TTC549 (cell line): Measurements from ENCODE around the gene MKRN1.
"Not testable (repeated sequence)": the region's sequence is repeated elsewhere in the genome, so short reads cannot be mapped to it uniquely, and the experiment has no call there.

Experiments used
- FAIRE-seq: peaks from 2 replicates; lab custom pipeline; 2012; peaks lifted over from hg19 to GRCh38; lab: Jason Lieb, UNC

Gene MKRN1

DNA sequence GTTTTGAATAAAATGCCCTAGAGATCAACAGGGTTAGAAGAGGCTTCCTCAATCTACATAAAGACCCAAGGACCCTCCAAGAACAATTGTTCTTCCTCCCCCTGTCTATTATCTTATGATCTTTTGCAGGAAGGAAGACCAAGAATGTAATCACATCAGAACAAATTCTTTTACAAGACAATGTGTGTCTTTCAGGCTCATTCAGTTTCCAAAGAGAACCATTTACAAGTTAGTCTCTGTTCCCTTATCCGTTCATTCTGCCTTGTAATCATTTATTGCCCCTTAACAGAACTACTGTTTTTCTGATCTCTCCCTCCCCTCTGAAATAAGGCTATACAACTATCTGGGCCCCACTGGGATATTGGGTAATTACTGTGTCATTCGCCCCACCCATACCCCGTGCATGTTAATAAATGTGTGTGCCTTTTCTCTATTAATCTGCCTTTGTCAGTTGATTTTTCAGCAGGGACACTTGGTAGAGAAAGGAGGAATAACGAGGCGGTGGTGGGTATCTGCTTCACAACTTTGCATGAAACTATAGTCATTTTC lies 5.7 kb upstream of the MKRN1 start:
- FAIRE-seq = no peak

DNA sequence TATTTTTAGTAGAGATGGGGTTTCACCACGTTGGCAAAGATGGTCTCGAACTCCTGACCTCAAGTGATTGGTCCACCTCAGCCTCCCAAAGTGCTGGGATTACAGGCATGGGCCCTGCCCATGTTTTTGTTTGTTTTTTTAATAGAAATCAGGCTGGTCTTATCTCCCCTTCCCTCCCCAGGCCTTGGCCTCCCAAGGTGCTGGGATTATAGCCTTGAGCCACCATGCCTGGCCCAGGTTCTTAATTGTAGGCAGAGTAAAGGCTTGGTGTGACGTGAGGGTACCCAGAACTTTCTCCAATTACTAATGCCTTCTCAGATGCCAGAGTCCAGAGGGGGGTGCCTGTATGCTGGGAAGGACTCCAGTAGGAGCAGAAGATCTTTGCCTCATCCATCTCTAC lies 5.2 kb upstream of the MKRN1 start:
- no peak for FAIRE-seq

DNA sequence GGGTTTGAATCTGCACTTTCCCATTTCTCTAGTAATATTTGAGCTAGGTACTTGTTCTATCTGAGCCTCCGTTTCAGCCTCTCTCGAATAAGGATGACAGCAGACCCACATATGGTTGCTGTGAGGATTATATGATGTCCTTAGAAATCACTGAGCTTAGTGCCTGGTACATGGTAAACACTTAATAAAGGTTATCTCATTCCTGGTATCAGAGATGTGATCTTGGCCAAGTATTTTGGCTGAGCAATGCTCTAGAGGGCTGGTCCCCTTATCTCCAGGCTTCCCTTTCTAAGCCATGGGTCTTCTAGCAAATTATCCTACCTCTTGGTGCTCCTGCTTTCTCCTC lies 407 bp upstream of the MKRN1 start:
- no peak for FAIRE-seq

DNA sequence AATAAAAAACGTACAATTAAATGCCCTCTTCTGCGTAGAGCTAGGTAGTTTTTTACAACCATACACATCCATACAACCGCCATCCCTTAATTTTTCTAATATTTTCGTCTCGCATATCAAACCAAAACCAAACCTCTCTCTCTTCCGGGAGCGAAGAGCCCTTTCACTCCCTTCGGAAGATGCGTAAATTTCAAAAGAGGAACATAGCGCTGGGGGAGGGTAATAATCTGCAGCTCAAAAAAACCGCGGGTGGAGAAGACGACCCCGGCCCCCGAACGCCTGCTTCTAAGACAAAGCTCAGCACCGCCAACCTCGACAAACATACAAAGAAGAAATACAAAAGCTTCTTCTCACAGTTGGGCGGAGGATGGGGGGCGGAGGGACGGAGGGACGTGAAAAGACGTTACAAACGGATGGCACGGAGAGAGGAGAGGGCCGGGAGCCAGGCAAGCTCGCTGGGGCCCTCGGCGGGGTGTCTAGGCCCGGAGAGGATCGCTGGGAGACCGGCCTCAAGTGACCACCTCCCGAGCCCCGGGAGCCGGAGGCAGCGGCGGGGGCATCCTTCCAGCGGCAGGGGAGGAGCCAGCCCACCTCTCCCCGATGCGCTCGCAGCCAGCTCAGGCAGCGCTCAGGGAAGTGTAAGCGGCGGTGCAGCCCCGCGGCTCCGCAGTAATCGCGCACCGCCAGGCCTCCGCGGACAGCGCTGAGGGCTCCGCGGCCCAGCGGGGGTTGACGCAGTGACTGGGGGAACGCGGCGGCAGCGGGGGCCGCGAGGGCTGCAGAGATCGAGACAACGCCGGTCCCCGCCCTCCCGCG lies 851 bp downstream of the MKRN1 start:
- FAIRE-seq = no peak

DNA sequence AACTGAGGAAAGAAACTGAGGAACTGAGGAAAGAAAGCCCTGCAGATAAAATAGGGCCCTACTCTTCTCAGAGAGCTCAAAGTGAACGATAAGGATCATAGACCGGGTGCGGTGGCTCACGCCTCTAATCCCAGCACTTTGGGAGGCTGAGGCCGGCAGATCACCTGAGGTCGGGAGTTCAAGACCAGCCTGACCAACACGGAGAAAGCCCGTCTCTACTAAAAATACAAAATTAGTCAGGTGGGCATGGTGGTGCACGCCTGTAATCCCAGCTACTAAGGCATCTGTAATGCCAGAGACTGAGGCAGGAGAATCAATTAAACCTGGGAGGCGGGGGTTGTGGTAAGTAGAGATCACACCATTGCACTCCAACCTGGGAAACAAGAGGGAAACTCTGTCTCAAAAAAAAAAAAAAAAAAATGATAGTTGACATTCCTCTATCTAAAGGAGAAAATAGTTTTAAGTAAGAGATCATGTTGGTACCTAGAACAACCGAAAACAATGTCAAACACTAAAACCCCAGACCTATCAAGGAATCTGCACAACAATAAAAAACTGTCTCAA lies 2.5 kb downstream of the MKRN1 start:
- FAIRE-seq = no peak

DNA sequence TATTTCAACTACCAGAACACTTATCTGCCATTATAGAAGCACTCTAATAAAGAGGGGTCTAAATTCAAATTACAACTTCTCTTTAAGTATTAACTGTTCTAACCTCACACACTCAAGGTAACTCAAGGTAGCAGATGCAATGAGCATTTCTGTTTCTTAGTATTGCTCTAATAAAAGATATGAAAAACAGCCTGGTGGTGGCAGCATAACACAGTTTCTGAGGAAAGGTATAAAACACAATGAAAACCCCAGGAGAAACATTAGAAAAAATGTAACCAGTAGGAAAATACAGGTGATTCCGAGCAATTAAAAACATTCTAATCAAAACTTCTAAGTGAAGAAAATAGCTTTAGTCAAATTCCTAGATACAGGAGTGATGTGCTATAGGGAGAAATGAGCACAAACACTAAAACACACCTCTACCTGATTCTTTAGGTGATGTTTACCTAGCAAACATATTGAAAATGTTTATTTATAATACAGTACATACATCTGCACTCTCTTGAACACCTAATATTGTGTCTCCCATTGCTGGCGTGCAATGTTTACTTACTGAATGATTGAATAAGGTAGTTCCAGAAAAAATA lies 3.5 kb downstream of the MKRN1 start:
- no peak for FAIRE-seq

DNA sequence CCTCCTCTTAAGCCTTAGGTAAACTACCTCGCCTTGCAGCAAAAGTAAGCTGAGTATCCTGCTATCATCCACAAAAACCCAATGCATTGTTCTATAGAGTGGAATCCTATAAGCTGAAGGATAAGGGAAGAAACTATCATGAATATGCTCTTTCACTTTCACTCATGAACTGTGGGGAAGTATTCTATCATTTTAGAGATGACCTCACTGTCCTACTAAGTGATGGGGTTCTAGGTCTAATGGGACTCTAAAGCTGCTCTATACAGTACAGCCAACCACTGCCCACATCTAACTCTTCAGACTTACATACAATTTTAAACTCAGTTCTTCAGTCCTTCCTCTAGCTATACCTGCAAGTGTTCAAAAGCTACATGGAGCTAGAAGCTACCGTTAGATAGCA lies 16.2 kb downstream of the MKRN1 start:
- FAIRE-seq = no peak

DNA sequence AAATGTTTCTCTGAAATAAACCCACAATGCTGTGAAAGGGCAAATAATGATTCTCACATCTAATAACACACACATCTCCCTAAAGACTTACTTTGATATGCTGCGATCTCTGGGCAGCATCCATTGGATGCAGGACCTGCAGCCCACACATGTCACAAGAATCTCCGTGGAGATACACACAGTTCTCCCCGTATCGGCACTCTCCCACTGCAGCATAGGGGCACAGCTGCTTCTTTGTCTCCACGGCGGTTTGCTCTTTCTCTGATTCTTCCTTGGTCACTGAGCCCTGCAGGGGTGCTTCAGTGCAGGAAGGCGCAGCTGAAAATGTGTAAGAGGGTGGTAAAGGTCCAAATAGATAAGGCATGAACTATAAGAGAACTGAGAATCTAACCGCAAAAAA lies 20.4 kb downstream of the MKRN1 start:
- FAIRE-seq = no peak

DNA sequence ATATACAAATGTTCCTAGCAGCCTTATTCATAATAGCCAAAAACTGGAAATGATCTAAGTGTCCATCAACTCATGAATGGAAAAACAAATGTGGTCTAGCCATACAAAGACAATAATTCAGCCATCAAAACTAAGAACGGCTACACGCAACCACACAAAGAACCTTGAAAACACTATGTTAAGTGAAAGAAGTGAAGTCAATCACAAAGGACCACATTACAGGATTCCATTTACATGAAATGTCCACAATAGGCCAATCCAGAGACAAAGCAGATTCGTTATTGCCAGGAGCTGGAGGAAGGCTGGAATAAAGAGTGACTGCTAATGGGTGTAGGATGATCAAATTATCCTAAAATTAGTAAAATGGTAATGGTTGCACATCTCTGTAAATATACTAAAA lies 21.1 kb downstream of the MKRN1 start:
- FAIRE-seq = no peak

DNA sequence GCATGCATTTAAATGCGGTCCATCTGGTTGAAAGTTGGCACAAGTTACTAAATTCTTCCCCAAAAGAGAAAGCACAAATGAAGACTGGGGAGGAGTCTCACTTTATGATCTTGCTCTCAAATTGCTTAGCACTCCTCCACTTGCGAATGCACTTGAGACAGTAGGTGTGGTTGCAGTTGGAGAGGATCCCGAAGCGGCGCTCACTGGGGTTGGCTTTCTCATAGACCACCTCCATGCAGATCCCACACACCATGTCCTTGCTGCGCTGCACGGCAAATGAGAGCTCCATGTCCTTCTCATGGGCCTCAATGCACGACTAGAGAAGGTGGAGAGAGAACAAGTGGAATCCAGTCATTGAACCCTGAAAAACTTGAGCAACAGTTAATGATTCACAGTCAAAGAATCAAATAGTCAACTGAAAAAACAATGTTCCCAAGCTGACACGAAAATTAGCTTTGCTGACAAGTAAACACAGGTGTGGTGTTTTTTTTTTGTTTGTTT lies 22.7 kb downstream of the MKRN1 start:
- no peak for FAIRE-seq

DNA sequence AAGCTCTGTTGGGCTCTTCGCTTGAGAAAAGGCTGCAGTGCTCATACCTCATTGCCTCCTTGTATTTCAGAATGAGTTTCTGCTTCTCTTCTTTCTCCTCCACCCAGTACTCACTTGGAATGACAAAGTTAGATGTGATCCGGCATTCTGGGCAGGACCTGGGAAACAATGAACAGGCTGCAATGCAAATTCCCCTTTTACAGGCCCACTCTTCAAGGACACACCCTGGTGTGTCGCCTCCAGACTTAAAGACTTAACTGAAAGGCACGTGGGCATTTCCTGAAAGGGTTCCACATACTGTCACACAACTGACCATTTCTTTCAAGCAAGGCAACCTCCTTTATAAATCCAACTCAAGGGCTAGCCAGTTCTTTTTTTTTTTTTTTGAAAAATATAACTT lies 23.6 kb downstream of the MKRN1 start:
- FAIRE-seq = no peak

DNA sequence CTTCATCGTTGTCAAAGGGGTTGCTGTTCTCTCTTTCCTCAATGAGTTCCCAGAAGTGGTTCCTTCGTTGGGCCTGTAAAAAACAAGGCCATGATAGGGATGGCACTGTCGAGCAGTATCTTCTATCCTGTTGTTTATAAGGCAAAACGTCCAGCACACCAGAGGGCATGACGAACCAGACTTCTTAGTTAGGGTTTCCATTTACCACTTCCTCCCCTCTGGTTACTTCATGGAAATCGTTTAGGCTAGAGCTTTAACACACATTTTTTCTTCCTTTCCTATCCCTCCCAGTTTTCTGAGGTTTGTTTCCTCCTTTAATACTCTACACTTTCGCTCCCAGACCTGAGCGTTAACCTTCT lies 24.7 kb downstream of the MKRN1 start:
- FAIRE-seq = no peak

DNA sequence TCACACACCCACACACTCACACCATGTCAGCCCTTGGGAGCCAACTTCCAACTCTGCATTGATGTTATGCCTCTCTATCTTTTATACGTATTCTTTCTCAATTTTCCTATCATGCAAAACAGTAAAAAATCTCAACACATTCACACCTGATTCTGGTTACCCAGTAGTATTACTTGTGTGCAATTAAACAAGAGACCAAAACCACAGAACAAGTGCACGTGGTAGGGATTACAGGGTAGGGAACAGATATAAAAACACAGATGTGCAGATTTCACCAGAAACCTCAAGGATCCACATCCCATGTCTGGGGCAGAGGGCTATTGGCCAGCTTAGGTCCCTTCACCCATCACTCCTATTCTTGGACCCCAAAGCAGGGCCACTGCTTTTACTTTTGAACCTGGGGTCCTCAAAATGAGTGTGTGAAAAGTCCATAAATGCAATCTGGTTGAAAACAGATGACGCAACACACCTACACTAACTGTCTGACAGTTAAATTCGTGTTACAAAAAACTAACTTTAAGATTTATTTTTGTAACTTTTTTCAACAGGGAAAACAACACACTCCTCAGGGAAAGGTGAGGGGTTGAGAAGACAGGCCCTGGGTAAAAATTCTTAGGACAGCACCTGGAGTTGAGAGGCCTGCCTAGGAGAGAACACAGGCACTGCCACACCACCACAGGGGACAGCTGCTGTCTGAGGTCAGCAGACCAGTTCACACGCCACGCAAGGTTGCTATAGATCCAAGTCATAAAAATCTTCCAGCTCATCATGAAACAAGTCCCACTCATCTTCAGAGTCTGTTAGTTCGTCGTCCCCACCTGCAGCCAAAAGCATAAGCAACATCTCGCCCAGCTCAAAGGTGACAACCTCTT lies 25.3 kb downstream of the MKRN1 start:
- not testable (repeated sequence) for FAIRE-seq

DNA sequence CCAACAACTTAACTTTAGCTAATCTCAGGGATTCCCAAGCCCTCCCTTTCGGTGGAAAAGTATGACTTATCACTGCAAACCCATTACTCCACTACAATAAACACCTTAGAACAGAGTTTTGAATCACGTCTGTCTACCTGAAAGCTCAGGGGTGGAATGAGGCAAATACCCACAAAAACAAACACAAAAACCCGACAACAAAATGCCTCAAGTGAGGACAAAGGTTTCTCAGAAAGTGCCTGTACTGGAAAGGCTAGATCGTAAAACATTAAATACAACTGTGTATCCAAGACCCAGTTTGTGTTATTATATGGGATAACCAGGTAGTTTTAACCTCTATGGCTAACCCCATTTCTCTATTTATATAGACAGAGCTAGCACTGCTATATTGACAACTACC lies 26.0 kb downstream of the MKRN1 start:
- FAIRE-seq = no peak

DNA sequence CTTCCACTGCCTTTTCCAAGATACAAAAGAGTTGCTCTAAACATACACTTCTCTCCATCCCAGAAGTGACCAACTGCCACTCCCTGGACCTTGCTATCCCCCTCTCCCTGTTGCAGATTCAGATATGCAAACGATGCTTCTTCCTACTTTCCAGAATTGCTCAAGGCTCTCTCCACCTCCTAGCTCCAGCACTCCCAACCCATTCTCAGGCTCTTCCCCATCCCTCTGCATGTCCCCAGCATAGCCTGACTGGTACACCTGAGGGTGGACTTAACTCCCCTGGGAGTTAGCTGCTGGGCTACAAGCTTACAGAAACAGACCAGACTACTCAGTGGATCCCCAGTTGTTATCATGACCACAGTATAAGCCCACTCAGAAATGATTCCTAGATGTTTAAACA lies 27.6 kb downstream of the MKRN1 start:
- no peak for FAIRE-seq

DNA sequence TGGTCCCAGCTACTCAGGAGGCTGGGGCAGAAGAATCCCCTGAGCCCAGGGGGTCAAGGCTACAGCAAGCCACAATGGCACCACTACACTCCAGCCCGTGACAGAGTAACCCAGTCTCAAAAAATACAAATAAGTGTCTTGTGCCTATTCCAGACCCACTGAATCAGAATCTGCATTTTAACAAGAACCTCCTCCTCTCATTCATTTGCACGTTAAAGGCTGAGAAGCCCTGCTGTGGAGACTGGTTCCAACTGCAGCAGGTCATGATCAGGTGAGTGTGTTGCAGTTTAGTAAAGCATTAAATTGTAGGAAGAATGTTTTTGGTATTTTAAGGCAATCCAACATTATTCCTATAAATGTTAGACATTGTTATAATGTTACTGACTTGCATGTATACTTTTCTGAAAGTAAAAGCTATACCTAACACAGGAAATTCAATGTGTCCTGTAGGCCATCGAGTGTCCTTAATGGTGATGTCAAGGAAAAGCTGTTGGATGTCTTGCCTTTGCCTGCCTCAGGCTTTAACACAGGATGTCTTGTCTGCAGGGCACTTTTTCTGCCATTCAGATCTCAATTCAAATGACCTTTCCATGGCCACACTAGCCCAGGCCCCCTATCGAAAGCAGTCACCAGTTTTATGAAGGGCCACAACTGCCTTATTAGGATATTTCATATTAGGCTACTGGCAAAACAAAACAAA lies 30.4 kb downstream of the MKRN1 start:
- FAIRE-seq = no peak

DNA sequence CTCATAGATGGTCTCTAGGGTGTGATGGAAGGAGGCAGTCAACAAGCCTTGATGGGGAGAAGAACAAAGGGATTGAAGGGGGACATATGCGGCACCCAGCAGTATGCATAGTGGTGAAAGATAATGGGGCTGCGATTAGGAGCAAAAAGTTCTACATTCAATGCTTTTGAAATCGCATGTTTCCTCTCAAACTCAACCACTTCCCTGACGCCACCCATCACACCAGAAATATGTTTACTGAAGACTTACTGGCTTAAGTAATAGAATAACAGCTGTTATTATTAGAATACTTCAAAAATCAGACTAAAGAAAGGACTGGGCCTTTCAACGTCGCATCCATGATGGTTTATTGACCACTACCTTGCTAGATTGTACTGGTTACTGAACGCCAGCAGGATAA lies 31.5 kb downstream of the MKRN1 start:
- FAIRE-seq = no peak

DNA sequence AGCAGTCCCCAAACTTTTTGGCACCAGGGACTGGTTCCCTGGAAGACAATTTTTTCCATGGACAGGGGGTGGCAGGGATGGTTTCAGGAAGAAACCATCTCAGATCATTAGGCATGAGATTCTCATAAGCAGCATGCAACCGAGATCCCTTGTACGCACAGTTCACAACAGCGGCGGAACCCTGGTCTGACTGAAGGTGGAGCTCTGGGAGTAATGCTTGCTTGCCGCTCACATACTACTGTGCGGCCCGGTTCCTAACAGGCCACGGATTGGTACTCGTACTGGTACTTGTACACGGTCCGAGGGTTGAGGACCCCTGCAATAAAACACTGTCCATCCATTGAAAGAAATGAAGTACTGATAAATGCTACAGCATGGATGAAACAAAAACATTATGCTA lies 32.8 kb downstream of the MKRN1 start:
- no peak for FAIRE-seq

DNA sequence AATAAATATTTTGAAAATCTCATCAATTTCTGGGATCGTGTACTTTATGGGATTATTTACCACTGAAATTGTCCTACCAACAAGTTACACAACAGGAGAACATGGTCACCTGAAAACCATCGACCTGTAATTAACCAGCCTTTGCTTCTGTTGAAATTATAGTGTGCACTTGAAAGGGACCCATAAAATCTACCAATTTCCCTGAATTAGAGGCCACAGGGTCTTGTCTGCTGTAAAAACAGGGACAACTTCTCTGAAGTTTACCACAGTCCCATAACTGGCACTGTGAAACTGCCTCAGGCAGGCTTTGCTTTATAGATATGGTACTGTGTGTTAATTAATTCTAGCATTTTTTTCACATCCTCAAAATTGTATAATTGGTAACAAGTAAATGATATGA lies 37.8 kb downstream of the MKRN1 start:
- FAIRE-seq = no peak

DNA sequence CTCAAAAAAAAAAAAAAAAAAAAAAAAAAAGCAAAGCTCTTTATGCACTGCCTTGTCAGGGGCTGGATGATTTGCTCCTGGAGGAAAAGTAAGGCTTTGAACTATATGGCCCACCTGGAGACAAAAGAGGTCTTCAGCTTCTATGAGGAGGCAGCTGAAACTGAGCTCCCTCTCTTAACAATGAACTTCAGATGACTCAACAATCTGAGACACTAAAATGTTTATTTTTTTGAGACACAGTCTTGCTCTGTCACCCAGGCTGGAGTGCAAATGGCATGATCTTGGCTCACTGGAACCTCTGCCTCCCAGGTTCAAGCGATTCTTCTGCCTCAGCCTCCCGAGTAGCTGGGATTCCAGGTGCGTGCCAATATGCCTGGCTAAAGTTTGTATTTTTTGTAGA lies 38.7 kb downstream of the MKRN1 start:
- no peak for FAIRE-seq

DNA sequence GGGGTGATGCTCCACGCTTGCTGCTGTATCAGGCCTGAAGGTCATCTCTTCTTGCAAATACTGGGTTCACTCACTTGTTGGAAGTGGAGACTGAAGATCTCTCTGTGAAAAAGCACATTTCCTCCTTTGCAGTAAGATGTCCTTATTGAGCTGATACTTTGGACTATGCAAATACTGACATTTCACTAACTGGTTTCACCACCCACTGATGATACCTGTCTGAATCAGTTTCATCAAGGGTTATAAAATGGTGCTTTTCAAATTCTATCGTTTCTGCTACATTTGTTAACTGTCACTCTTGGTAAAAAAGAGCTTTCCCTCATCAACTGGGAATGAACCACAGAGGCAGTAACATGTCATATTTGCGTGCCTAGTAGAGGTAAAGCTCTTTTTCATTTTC lies 39.9 kb downstream of the MKRN1 start:
- FAIRE-seq = no peak

DNA sequence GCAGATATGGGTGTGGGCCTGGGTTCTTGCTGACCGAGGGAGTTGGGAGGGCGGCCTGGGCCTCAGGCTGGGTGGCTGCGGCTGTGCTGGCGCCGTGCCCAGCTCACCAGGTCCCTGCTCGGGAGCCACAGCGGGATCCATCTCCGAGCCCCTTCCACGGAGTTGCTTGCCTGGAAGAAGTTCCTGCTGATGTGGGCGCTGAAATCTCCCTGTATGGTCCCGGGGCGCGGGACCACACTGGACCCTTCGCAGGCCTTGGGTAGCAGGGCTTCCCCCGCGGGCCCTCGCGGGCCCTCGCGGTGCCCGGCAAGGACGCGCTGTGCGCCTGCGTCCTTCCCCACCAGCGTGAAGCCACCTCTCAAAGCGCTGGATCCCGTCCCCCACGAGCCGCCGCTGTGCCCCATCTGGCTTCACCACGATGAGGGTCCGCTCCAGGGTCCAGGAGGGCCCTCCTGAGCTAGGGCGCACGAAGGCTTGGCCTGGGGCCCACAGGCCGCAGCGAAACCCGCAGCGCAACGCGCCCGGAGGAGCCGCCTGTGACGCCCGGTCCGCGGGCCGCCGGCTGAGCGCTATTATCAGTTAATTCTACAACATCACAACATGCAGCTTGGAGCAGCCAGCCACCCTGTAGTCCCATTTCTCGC lies 43.9 kb downstream of the MKRN1 start:
- FAIRE-seq = no peak
